NCI-H1048 (cell line): Measurements from ENCODE around the gene NWD2.

Source experiments
- DNase-seq: peaks from one replicate; lab custom pipeline; 2025; lab: John Stamatoyannopoulos, UW

Gene NWD2

DNA sequence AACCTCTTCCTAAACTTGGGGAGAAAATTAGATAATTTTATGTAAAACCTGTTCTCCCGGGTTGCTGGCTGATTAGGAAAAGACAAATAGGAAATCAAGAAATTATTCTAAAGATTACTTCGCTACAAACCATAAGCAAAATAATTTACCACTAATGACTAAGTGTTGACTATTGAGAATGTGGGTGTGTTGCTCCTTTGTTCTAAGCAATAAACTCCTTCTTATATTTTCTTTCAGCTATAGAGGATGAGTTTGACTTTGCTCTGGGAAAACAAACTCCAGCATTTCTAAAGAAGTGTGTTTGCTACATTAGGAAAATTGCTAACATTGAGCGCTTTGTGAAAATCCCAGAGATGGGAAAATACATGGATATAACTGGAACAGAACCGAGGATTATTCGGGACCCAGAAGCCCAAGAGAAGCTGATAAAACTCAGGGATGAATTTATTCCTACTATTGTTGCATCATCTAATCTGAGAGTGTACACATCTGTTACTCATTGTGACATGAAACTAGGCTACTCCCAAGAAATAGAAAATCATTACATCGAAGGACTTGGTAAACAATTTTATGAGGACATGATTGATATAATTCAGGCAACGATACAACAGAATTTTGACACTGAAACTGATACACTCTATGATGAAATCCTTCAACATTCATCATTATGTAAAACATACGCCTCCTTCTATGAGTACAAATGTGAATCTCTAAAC, 194.2 kb downstream of the NWD2 start:
- DNase-seq = no peak

DNA sequence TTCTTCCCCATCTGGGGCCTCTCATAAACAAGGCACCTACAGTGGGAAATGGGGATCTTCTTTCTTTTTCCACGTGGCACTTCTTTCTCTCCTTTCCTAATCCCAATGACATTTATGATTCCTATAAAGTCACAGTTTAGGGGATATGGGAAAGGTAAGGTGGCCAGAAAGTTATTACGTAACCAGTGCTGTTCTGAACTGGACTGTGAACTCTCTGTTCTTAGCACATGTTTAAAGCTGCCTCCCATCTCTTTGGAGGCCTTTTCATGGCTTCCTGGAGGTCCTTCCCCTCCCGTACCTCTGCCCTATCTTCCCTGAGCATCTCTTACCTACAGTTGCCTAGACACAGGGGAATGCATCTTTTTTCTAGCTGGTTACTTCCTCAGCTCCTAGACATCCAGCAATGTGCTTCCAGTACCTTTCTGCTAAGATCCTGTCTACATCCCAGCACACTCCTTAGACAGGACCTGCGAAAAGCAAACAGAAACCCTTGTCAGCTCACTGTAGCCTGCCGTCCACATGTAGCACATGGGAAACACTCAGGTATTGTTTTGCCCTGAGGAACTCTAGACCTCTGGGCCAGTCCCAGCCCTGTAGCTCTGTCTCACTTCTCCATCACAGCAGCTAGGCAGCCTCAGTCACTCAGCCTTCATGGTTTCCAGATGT, 195.4 kb downstream of the NWD2 start:
- DNase-seq = no peak

DNA sequence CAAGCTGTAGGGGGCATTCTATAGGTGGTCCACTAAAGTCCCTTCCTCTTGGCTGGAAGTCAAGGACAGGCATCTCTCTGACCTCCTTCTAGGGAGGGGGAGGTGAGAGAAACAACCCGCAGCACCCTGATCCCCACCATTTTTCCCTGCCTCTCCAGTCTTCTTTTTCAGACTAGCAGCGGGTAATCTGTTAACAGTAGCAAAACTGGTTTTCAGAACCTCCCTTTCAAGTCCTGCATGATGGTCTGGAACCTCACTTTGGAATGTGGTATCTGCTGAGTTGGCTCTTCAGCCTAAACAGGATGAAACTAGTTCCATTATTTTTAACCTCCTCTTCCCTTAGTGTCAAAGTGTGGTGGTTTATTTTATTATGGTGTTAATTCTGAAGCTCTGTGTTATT, 196.0 kb downstream of the NWD2 start:
- no peak for DNase-seq

DNA sequence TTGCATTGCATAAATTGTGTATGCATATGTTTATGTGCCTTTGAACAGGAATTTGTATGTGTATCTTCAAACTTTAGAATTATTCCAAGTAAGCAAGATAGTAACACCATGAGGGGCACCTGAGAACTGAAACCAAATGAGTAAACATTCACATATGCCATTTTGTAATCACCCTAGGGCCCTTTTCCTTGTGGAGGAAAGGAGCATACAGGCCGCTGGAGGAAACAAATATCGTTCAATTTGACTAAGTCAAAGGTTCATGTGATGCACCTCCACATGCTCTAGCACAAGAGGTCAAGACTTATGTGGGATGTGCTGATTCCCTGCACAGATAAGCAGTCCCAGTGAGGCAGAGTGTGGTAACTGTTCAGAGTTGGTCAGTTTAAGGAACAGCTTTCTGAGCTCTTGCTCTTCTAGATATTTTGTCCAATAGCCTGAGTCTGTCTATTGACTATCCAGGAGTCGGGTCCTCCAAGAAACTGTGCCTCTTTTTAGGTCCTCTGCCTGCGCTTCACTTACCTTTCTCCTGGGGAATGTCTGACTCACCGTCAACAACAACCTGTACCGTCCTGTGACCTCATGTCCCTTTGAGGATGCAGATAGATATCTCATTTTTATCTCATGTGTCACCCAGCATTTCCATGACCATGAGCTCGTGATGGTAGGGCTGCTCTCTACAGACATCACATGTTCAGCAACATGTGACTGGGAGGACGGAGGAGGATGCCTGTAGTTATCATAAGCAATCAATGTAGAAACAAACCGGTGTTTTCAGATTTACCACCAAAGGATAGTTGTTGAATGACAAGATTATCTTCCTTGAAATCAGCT, 196.9 kb downstream of the NWD2 start:
- DNase-seq = no peak

DNA sequence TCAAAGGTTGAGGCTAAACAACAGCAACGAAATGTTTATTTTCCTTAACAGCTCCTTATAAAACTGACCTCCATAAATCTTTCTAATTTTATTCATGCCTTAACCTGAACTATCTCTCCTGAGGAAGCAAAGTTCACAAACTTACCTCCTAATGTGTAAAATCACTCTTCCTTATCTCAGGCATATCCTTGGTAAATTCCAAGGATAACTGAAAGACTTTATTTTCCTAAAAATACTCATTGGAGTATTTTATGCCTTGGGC, 197.4 kb downstream of the NWD2 start:
- no peak for DNase-seq

- DNase-seq = no peak
Observed at GRCh38 chr4:37443137-37443536, 198.6 kb downstream of the NWD2 start.

GRCh38 chr4:37445023-37445422, 200.5 kb downstream of the NWD2 start:
- DNase-seq = no peak

GRCh38 chr4:37446016-37446415, 201.5 kb downstream of the NWD2 start:
- DNase-seq = no peak

- no peak for DNase-seq
Observed at GRCh38 chr4:37447886-37448285, 203.3 kb downstream of the NWD2 start.

DNA sequence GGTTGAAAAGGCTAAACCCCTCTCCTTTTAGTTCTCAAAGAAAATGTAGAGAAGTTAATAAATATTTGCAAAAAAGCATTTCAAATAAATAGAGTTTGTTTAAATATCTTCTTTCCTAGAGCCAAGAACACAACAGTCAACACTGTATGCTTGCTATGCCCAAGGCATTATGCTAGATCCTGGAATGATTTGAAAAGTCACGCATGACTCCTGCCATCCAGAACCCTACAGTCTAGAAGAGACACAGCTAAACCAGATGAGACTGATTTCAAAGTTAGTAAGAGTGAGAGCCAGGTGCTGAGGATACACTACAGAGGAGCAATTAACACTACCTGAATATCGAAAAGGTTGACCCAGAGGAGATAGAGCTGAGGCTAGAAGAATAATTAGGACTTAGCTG, 205.8 kb downstream of the NWD2 start:
- DNase-seq = no peak

- DNase-seq = no peak
Observed at GRCh38 chr4:37450911-37451310, 206.4 kb downstream of the NWD2 start.

- no peak for DNase-seq
Observed at GRCh38 chr4:37451656-37452055, 207.1 kb downstream of the NWD2 start.

DNA sequence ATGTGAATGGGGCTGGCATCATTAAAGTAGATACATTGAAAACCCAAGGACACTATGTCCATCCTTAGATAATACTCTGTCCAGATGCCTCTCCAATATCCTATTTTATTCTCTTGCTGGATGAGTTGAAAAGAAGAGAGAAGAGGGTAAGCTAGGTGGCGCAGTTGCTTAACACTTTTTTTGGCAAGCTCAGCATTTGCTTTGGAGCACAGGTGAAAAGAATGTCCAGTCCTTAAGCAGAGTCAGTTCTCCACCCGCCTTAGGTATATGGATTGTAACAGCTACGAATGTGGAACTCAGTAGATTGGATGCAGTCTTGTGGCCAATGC, 208.4 kb downstream of the NWD2 start:
- peak; percentile 58 for DNase-seq

- peak; percentile 40 for DNase-seq
Observed at GRCh38 chr4:37453281-37453998, 208.9 kb downstream of the NWD2 start.

DNA sequence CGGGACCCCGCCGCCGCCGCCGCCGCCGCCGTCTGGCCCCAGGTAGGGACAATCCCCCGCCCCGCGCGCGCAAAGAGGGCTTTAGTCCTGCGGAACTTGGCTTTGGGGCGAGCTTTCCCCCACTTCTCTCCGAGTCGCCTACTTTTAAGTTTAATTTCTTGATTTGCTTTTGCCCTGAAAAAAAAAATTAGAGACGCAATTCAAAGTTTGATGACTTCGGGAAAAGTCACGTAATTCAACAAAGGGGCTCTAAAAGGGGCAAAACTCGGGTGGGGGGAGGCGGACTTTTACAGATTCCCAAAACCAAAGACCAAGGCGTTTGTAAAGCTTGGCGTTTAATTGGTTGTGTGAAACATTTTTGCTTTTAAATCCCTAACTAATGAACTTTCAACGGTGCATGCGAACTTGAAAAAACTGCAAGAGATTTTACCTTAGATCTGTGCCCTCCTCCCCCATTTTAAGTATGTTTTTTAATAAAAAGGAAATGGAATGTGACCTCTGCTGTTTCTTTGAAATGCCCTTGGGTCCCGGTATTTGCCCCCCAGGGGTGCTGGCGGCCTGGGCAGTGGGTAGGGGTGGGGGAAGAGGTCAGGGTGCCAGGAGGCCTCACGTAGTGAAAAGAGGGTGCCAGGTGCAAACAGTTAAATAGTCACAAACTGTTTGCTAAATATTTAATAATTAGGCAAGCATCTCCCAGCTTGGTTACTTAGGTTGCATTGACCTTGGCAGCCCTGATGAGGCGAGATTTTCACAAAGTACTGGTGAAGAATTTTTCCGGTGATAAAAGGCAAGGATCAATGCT, 209.7 kb downstream of the NWD2 start:
- DNase-seq = no peak

GRCh38 chr4:37455301-37456131, 211.0 kb downstream of the NWD2 start:
- DNase-seq = no peak

DNA sequence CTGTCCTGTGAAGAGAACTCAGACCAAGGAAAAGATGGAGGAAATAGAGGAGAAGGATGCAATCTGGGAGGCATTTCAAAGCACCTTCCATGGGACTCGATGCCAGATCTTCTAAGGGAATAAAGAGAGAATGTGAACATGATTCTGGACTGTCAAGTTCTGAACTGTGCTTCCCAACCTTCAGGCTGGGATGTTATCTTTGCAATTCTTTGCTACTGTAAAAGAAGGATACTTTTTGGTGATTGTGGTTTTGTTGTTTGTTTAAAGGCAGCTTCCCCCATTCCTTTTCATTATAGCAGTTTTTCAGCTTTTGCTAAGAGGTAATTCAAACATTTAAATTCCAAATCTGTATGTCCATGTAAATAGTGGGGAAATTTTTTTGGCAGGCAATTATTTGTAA, 217.3 kb downstream of the NWD2 start:
- DNase-seq = no peak

- DNase-seq = no peak
Observed at GRCh38 chr4:37463033-37463856, 218.7 kb downstream of the NWD2 start.

- no peak for DNase-seq
Observed at GRCh38 chr4:37464373-37465128, 220.0 kb downstream of the NWD2 start.
